Middle frontal gyrus (tissue), 1 donor: ENCODE results near the gene GRAMD4.

Experiments used
- DNase-seq: peaks from one replicate; pipeline ENCODE4 v3.0.0-alpha.2; 2015; ENCODE audit warnings: low spot score; ENCODE audit errors: extremely low spot score

Gene GRAMD4, protein sequence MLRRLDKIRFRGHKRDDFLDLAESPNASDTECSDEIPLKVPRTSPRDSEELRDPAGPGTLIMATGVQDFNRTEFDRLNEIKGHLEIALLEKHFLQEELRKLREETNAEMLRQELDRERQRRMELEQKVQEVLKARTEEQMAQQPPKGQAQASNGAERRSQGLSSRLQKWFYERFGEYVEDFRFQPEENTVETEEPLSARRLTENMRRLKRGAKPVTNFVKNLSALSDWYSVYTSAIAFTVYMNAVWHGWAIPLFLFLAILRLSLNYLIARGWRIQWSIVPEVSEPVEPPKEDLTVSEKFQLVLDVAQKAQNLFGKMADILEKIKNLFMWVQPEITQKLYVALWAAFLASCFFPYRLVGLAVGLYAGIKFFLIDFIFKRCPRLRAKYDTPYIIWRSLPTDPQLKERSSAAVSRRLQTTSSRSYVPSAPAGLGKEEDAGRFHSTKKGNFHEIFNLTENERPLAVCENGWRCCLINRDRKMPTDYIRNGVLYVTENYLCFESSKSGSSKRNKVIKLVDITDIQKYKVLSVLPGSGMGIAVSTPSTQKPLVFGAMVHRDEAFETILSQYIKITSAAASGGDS

DNA sequence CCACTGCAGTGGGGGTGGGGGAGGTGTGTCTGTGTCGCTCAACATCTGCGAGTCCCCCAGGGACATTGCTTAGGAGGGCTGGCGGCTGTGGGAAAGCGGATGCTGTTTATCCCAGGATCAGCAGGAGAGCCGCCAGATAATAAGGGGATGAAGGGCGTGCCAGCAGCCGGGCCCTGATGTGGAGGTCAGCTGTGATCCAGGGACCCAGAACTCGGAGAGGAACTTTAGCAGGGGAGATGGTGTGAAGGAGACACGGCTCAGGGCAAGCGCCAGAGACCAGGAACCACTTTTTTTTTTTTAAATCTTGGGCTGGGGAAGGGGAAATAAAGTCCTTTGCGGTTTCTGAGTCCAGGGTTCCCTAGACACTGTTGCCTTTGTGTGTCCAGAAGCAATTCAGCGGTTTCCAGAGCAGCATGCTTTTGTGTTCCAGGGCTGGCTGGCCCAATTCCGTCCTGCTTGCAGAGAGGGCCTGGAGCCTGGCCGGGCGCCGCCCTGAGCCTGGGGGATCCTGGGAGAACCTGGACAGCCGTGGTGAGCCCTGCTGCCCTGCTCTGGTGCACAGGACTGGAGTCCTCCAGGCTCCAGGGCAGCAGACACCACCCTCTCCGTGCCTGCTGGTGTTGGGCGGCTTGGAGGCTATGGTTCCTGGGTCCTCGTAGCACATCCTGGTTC is at the start of gene GRAMD4:
Gene GRAMD4, plus strand, starts transcription at position 557 of the 672 bp plus-strand sequence. CDS start 6,414 bp downstream, outside the sequence.
- peak; percentile 54 for DNase-seq

DNA sequence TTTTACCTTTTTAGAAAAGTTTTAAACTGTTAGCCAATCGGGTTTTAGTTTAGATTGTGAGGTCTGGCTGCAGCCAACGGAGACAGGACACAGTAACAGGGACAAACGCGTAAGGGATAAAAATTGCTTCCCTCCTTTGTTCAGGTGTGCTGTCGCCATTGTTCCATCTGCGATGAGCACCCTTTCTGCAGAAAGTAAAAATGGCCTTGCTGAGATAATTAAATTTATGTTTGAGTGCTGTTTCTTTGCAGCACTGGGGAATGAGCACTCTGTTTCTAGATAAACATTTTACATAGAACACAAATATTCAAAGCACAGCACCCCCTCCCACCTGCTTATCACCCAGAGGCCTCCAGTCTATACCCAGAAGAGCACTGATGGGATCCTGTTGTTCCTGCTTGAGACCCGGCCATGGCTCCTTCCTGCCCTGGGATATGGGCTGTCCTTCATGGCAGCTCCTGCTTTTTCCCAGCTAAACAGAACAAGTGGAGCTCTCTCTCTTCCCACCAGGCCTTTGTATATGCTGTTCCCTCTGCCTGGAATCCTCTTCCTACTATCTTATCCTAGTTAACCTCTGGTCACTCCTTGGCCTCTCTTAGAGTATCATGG is 48.4 kb upstream of the GRAMD4 start:
- no peak for DNase-seq

DNA sequence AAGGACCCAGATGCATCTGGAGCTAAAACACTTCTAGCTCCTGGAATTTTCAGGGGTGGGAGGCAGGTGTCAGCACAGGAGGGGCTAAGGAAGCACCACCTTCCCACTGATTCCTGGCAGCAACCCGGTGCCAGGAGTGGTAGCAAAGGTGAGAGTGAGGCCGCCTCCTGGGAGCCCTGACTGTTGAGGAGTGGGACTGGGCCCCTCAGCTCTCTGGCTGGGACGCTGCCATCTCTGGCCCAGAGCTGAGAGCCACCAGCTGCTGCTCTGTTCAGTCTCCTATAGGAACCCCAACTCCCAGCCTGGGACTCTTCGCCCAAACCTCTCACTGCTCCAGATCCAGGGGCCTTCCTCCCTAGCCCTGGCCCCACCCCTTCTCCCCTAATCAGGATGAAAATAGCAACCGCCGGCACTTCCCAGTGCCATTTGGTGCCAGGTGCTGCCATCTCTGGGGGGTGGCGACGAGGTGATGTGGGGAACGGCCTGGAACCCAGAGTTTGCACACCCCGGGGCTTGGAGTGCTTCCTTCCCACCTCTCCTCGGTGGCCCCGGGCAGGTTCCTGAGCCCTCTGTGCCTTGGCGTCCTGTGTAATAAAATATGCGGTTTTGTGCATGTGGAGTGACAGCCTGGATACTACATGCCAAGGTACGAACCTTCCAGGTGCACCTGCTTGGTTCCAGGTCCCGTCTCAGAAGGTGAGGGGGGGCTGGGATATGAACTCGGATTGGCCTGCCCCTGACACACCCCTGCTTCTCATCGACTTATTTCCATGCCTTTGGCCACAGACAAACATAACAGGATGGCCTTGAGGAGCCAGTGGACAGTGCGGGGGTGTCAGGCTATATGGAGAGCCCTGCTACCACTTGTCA is 47.0 kb upstream of the GRAMD4 start:
- no peak for DNase-seq

DNA sequence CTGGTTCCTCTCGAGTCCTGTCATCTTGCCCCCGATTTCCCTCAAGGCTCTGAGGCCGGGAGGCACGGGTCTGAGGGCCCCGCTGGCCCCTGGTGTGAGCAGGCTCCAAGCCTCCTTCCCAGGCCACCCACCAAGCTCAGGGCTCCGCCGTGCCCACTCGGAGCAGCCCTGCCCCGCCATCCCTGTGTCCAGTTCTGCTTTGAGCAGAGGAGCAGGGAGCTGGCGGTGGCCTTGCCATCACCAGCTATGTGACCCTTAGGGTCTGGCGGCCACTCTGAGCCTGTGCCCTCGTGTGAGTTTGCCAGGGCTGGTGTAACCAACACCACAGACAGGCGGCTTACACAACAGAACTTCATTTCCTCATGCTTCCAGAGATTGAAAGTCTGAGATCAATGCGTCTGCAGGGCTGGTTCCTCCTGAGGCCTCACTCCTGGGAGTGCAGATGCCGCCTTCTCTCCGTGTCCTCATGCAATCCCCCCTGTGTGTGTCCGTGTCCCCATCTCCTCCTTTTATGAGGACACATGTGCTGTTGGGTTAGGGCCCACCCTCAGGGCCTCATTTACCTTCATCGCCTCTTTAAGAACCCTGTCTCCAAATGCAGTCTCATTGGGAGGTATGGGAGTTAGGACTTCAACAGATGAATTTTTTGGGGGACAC is 46.3 kb upstream of the GRAMD4 start:
- DNase-seq = no peak

DNA sequence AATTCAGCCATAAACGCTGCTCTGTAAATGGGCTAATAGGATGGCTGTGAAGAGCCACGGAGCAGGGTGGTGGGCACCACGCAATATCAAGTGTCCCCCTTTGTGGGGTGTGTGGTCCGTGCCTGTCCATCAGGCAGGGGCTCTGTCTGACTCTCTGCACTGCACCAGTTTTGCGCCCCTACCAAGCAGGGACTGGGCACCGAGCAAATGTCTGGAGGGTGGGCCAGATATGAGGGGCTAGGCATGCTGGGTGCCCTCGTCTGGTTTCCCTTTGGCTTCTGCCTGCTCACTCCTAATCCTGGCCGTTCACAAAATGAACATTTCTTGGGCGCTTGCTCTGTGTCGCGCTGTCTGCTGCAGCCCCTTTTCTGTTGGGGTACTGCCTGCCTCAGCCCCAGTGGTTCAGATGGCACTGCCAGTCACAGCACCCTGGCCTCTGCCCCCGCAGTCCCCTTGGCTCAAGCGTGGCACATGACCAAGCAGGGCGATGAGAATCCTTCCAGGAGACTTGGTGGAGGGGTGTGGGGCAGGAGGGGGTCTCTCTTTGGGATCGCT is 45.7 kb upstream of the GRAMD4 start:
- DNase-seq = no peak

DNA sequence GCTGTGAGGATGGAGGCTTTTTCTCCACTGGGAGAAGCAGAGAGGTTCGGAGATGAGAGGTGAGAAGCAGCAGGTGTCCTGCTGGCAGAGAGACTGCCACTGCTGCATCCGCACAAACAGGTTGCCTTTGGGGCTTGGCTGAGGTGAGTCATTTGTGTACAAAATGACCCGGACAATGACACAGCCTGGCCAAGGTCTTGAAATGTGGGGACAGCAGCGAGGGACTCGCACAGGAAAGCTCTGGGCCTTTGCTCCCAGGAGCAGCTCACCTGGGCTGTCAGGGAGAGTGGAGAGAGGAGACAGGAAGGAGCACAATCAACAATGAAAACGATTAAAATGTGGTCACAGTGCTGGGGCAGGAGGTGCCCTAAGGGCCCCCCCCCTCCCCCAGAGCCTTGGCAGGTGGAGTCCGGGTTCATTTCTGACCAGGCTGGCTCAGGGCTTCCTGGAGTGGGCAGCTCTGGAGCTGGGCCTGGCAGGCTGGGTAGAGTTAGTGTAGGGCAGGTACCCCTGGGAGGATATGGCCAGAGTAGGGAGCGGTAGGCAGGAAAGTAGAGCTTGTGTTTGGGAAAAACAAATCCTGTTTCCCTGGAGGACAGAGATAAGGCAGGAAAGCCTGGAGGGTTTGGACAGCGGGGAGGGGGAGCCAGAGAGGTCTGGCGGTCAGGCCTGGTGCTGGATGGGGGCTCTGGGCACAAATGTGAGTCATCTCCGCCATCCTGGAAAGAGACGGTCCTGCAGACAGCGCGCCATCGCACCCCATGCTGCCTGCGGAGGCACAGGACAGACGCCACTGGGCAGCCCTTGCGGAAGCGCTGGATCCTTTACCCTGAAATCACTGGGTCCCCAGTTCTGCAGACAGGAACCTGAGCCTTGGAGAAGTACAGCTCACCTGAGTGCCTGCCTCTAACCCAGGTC is 44.9 kb upstream of the GRAMD4 start:
- no peak for DNase-seq

DNA sequence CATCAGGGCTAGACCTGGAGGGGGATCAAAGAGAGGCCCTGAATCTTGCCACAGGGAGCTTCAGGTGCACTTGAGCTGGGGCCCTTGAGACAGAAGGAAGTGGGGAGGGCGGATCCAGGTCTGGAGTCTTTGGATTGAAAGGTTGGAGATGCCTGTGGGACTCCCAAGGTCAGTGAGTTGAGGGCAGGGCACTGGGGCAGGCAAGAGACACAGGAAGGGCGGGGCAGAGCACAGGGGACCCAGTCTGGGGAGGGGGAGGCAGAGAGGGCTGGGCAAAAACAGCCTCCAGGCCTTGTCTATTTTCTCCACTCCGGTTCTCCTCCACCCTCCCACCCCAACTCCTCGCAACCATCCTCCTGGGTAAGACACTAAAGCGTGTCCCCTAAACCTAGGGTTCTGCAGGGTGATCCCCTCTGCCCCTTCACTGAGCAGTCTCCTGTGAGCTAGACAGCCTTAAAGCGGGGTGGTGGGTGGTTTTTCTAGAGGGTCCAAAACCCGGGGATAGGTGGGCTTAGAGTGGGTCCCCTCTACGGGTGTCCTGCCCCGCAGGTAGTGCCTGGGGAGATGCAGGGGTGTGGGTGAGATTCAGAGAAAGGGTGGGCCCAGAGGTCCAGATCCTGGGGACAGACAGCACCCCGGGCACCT is 44.2 kb upstream of the GRAMD4 start:
- DNase-seq = no peak

DNA sequence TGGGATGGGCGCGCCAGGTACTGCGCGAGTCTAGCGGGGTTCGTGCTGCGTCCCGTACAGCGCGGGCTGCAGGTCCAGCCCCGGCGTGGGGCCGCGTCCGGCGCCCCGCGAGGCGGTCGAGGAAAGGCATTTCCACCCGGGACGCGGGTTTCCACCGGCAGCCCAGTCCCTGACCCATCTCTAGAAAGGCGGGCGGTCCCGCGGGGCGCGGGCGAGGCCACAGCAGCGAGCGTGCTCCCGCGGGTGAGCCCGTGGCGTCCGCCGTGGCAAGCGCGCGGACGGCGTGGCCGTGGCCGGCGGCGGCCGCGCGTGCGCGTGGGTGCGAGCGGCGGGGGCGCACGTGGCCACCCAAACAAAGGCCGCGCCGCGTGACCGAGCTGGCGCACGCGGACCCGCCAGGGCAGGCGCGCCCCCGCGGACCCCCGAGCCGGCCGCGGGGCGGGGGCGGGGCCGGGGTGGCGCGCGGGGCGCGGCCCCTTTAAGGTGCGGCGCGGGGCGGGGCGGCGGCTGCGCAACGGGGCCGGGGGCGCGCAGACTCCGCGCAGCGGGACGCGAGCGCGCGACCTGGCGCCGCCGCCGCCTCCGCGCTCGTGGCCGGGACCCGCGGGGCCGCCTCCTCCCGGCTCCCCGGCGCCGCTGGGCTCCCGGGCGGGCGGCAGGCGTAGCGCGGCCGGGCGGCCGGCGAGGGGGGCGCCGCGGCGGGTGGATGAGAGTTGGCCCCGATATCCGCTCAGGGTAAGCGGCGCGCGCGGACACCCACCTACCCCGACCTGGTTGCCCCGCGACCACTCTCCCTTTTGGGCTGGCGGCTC is 43.4 kb upstream of the GRAMD4 start:
- DNase-seq = no peak

DNA sequence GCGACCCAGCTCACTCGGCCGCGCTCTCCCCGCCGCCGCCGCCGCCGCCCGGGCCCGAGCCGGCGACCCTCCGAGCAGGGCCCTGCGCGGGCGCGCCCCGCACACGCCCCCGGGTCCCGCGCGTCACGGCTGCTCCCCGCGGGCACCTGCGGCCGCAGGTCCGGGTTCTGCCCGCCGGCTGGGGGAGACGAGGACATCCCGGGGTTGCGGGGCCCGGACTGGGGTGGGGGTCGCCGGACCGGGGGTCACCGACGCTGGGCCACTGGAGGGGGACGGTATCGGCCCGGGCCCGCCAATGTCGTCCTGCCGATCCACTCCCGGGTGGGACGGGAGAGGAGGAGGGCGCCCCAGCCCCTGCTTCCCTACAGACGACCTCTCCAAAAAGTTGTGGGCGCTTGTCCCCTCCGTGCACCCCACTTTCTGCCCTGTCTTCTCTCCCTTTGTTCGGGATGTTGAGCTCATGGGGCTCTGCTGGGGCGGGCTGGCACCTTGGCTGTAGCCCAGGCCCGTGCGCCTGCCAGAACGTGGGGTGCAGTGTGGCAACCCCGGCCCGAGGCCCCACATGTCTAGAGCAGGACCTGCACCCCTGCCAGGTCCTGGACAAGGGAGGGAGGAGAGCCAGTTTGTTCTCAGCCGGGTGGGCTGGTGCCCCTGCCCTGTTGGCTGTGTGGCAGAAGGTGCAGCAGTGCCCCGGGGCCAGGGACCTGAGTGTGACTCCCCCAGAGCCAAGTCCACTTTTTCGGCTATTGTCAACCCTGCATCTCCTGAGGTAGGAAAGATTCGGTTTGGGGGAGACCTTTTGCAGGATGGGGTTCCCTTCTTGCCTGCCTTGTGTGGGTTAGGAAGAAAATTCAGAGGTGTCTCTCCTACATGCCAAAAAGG is 42.6 kb upstream of the GRAMD4 start:
- DNase-seq = no peak

DNA sequence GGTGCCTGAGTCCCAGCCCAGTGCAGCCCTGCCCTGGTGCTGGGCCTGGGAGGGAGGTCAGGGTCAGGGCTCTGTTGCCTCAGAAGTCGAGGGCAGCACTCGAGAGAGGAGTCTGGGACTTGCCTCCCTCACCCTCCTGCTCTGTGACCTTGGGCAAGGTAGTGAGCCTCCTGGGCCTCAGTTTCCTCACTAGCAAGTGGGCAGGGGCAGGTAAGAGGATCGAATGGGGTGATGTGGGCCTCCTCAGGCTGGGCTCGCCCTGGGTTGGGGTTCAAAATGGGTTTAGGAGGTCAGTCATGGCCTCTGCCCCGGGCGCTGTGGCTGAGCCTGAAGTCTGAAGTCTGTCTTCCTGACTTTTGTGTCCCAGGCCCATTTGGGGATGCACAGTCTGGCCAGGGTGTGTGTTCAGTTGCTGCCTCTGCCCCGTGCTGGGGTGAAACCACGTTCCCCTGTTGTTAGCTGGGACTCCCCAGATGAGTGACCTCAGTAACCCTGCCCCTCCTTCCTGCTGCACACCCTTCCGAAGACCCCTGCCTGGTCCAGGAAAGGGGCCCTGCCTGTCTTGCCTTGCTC is 41.8 kb upstream of the GRAMD4 start:
- no peak for DNase-seq

DNA sequence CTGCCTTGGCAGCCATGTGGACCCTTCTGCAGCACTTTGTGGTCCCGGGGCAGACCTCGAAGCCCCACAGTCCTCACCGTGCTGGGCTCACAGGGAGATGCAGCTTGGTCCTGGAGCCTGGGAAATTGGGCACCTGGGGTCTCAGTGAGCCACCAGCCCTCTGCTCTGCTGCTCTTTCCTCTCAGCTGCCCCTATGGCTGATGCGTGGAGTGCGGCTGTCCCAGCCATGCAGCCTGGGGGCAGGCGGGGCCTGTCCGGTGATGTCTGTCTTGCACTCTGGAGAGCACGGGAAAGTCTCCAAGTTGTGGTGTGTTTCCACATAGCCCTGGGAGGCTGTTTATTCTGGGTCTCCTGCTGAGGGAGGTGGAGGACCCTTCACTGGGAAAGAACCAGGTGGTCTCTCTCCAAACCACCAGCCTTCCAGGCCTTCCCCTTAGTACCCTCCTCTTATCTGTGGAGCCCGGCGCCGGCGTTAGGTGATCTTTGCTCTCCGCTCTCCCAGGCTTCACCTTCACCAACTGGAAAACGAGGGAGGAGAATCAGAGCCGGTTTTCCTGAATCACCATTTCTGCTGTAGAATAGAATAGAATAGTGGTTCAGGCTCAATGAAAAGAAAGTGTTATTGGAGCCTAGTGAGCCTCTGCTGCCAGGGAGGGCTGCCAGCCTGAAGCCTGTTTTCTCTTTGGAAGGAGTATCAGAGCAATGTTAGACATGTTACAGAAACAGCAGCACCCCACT is 41.2 kb upstream of the GRAMD4 start:
- no peak for DNase-seq

DNA sequence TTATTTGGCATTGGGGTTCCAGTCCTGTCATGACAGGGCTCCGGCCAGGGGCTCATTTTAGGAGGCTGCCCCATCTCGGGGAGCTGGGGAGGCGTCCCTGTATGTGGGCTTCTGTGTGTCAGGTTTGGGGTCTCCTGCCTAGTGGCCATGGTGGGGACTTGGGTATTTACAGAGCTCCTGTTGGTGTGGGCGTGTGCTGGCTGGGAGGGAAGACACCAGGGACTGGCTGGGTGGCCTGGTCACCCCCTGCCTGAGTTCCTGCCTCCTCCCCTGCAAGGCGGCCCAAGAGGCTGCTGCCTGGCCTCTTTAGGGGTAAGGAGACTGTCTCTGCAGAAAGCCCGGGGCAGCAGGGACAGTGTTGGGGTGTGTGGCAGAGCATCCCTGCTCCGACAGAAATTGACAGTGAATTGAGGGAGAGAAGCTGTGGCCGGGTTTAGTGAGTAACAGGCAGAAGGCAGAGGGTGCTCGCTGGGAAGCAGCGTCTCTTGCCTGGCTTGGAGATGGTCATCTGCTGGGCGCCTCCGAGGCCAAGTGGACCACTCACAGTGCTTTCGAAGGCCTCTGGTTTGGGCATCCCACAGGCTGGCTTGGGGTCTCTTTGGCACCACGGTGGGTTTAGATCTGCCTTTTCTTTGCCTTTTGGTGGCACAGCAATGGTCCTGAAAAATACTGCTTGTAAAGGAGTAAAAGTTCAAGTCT is 40.3 kb upstream of the GRAMD4 start:
- no peak for DNase-seq

DNA sequence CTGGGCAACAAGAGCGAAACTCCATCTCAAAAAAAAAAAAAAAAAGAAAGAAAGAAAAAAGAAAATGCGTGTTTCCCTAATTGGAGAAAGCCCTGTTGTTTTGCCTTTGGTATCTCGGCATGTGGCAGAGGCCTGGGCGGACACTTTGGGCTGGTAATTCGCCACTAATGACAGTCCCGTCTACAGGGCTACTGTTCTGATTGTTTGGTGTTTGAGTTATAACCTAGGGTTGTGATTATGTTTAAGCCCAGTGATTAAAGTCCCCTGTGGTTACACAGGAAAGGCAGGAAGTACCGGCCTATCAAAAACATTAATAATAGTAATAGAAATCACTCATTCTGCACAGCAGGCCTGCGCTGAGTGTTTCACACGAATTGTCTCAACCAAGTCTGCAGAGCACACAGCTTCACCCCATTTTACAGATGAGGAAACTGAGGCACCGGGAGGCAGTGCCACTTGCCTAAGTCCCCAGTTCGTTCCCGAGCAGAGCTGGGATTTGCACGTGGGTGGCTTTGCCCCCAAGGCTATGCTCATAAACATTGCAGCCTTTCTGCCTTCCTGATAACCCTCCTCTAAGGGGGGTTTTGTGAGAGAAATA is 39.1 kb upstream of the GRAMD4 start:
- DNase-seq = no peak

DNA sequence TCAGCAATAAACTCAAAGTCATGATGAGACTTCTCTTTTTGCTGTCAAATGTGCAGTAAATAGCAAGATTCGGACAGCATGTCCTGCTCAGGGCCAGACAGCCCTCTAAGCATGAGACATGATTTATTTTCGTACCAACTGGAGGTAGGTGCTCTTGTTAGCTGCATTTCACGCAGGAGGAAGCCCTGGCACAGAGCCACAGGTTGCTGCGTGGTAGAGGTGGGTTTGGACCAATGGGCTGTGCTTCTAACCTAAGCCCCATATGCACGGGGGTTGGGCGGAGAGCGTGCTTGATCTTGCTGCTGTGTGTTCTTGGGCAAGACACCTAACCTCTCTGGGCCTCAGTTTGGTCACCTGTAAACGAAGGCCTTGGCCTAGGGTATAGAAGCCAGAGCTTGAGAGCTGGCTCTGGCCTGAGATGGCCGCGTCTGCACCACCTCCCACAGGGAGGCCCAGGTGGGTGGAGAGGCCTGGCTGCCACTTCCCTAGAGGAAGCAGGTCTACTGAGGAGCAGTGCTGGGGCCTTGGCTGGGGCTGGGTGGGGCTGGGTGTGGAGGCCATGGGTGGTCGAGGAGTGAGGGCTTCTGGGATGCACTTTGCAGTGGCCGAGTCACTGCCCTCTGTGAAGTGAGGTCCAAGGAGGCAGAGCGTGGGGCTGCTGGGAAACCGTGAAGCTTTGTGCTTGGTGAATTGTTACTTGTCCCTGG is 38.5 kb upstream of the GRAMD4 start:
- DNase-seq = no peak
